Activated CD4-positive, alpha-beta T cell treated with anti-CD3 and anti-CD28 coated beads, Interleukin-2, amount 50 U/mL, for 24 hours (primary cell): ENCODE results near the gene MEIKIN.
"Not testable (repeated sequence)": the region's sequence is repeated elsewhere in the genome, so short reads cannot be mapped to it uniquely, and the experiment has no call there.

Experiments used
- DNase-seq, 2 donors: peaks; one replicate each; pipeline ENCODE4 v3.0.0-alpha.2; 2020; ENCODE audit warnings: low read depth in 1 of 2, low spot score in 1 of 2

The MEIKIN gene

DNA sequence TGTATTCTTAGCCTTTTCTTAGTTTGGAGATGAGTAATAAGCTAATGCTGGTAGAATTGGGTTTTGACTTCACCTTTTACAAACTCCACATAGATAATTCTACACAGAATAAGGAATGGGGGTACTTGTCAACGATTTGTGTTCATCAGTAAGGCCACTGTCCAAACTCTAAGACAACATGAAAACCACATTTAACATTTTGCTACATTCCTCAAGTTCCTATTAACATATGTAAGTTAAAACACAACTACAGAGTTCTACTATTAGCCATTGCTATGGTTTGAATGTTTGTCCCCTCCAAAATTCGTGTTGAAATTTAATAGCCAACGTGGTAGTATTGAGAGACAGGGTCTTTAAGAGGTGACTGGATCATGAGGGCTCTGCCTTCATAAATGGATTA, 31.9 kb downstream of the MEIKIN start:
- no peak for DNase-seq

DNA sequence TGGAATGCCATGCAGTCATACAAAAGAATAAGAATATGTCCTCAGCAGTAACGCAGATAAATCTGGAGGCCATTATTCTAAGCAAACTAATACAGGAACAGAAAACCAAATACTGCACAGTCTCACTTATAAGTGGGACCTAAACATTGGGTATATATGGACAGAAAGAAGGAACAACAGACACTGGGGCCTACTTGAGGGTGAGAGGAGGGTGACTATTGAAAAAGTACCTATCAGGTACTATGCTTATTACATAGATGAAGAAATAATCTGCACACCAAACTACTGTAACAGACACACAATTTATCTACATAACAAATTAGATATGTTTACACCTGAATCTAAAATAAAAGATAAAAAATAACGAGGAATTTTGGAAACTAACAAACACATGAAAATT, 38.8 kb downstream of the MEIKIN start:
- DNase-seq: no peak

DNA sequence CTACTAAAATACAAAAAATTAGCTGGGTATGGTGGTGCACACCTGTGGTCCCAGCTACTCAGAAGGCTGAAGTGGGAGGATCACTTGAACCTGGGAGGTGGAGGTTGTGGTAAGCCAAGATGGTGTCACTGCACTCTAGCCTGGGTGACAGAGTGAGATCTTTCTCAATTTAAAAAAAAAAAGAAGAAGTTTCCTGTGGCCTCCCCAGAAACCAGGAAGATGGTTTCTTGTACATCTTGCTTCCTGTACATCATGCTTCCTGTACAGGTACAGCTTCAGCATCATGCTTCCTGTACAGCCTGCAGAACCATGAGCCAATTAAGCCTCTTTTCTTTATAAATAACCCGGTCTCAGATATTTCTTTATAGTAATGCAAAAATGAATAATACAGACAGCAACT, 43.2 kb downstream of the MEIKIN start:
- not testable (repeated sequence) for DNase-seq

DNA sequence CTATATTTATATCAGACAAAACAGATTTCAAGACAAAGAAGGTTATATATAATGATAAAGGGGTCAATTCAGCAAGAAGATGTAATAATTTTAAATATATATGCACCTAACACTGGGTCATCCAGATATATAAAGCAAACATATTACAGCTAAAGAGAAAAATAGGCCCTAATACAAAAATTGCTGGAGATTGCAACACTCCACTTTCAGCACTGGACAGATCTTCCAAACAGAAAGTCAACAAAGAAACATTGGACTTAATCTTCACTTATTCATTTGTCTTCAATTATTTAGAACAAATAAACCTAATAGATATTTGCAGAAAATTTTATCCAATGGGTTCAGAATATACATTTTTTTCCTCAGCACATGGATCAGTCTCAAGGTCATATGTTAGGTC, 45.8 kb downstream of the MEIKIN start:
- no peak for DNase-seq

DNA sequence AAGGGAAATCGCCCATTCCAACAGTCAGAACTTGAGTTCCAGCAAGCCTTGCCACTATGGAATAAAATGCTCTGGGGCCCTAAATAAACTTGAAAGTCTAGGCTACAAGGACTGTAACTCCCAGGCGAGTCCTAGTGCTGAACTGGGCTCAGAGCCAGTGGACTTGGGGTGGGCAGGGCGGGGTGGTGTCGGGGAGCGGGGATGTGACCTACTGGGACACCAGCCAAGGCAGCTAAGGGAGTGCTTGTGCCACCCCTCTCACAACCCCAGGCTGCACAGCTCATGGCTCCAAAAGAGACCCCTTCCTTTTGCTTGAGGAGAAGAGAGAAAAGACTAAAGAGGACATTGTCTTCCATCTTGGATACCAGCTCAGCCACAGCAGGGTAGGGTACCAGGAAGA, 61.5 kb downstream of the MEIKIN start:
- DNase-seq: no peak

DNA sequence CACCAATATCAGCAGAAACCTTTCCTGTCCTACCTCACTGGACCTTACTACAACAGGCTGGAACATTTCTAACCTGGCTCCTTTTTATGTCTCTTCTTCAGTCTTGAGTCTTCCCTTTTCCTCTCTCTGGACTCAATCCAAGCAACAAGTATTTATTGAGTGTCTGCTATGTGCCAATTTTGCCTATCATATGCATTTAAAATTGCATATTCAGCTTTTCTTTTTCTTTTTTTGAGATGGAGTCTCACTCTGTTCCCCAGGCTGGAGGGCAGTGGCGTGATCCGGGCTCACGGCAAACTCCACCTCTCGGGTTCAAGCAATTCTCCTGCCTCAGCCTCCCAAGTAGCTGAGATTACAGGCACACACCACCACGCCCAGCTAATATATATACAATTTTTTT, 65.8 kb downstream of the MEIKIN start:
- DNase-seq: no peak

DNA sequence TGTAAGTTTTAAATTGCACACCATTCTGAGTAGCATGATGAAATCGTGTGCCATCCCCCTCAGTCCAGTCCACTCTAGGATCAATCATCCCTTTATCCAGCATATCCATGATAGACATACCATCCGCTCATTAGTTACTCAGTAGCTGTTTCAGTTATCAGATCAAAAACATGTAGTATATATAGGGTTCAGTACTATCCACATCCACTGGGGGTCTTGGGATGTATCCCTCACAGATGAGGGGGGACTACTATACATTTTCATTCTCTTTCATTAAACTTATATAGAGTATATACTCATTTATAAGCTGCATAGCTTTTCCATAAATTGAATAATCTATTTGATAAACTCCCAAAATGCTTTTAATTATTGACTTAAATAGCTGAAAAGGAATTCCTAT, 67.6 kb downstream of the MEIKIN start:
- no peak for DNase-seq

DNA sequence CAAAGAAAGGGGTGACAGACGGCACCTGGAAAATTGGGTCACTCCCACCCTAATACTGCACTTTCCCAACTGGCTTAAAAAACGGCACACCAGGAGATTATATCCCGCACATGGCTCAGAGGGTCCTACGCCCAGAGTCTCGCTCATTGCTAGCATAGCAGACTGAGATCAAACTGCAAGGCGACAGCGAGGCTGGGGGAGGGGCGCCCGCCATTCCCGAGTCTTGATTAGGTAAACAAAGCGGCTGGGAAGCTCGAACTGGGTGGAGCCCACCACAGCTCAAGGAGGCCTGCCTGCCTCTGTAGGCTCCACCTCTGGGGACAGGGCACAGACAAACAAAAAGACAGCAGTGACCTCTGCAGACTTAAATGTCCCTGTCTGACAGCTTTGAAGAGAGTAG, 74.2 kb downstream of the MEIKIN start:
- DNase-seq: not testable (repeated sequence)

DNA sequence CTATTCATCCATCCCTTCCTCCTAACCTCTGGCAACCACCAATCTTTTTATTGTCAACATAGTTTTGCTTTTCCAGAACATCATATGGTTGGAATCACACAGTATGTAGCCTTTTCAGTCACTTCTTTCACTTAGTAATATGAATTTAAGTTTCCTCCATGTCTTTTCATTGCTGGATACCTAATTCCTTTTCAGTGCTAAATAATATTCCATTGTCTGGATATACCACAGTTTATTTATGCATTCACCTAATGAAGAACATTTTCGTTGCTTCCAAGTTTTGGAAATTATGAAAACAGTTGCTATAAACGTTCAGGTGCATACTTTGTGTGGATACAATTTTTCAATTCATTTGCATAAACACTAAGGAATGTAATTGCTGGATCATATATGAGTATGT, 77.9 kb downstream of the MEIKIN start:
- DNase-seq: no peak

DNA sequence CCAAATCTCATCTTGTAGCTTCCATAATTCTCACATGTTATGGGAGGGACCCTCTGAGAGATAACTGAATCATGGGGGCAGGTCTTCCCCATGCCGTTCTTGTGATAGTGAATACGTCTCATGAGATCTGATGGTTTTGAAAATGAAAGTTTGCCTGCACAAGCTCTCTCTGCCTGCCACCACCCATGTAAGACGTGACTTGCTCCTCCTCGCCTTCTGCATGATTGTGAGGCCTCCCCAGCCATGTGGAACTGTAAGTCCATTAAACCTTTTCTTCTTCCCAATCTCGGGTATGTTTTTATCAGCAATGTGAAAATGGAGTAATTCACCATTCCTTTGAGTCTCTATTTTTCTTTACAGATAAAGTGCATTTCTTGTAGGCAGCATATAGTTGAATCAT, 81.8 kb downstream of the MEIKIN start:
- DNase-seq: no peak

DNA sequence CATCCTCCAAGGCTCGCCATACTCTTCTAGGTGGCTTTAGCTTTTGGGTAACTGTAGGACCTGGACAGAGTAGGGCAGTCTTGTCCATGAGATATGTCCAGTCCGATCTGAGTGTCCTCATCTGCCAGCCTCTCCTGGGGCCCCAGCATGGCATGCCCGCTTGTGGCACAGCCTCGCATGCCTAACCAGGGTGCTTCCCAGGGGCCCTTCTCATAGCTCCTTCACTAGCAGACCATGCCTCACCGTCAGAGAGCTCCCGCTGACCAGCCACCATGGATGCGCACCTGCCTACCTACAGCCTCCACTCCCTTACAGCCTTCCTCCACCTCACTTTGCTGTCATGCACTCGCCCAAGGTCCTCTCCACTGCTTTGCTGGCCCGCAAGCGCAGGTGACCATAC, 88.1 kb downstream of the MEIKIN start:
- DNase-seq: no peak

DNA sequence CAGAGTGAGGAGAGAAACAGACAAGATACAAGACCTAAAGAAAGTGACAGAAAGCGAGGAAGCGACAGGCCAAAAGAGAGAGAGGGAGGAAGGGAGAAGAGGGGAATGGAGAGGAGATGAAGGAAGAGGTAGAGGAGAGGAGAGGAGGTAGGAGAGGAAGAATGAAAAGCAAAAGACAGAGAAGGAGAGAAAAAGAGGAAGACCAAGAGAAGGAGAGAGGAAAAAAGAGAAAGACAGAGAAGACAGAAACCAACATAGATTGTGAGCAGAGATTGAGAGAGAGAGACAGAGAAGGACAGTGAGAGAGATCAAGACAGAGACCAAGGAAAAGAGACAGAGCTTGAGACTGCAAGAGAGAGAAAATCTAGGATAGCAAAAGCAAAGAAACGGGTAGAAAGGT, 90.0 kb downstream of the MEIKIN start:
- no peak for DNase-seq

DNA sequence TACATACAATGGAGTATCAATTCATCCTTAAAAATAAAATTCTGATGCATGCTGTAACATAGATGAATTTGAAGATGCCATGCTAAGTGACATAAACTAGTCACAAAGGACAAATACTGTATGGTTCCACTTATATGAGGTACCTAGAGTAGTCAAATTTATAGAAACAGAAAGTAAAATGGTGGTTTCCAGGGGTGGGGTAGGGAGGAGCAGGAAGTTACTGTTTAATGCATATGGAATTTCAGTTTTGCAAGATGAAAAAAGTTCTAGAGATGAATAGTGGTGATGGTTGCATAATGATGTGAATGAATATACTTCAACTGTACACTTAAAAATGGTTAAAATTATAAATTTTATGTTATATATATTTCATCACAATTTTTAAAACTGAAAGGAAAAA, 91.3 kb downstream of the MEIKIN start:
- no peak for DNase-seq

DNA sequence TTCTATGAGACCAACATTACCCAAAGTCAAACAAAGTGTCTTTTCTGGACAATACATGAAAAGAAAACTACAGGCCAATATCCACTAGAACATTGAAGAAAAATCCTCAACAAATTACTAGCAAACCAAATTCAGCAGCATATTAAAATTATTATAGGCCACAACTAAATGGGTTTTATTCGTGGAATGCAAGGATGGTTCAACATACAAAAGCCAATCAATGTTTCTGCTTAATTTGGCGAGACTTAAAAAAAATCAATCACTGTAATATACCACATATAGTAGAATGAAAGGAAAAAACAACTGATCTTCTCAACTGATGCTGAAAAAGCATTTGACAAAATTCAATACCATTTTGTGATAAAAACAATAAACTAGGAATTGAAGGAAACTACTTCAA, 96.8 kb downstream of the MEIKIN start:
- DNase-seq: no peak

DNA sequence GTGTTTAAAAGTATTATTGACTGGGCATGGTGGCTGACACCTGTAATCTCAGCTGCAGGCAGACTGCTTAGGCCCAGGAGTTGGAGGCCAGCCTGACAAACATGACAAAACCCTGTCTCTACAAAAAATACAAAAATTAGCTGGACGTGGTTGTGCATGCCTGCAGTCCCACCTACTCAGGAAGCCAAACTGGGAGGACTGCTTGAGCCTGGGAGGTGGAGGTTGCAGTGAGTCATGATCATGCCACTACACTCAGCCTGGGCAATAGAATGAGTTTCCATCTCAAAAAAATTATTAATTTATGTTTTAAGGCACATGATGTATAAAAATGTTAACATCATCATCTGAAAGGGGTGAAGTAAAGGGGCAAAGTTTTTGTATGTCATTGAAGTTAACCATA, 98.9 kb downstream of the MEIKIN start:
- no peak for DNase-seq

DNA sequence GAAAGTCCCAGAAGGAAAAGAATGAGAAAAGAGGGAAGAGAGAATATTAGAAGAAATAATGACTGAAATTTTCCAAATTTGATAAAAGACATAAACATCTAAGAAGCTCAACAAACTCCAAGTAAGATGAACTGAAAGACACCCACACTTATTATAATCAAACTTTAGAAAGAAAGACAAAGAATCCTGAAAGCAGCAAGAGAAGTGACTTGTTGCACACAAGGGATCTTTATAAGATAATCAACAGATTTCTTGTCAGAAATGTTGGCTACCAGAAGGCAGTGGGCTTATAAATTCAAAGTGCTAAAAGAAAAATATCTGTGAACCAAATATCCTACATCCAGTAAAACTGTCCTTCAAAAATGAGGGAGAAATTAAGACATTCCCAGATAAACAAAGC, 99.6 kb downstream of the MEIKIN start:
- DNase-seq: no peak

DNA sequence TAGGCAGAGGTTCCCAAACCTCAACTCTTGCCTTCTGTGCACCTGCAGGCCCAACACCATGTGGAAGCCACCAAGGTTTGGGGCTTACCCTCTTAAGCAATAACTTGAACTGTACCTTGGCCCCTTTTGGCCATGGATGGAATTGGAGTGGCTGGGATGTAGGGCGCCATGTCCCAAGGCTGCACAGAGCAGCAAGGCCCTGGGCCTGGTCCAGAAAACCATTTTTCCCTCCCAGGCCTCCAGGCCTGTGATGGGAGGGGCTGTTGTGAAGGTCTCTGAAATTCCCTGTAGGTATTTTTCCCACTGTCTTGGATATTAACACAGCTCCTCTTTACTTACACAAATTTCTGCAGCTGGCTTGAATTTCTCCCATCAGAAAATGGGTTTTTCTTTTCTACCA, 102.5 kb downstream of the MEIKIN start:
- DNase-seq: not testable (repeated sequence)

DNA sequence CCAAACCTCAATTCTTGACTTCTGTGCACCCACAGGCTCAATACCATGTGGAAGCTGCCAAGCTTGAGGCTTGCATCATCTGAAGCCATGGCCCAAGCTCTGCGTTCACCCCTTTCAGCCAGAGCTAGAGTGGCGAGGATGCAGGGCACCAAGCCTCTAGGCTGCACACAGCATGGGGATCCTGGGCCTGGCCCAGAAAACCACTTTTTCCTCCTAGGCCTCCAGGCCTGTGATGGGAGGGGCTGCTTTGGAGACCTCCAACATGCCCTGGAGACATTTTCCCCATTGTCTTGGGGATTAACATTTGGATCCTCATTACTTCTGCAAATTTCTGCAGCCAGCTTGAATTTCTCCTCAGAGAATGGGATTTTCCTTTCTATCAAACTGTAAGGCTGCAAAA, 112.8 kb downstream of the MEIKIN start:
- DNase-seq: not testable (repeated sequence)

DNA sequence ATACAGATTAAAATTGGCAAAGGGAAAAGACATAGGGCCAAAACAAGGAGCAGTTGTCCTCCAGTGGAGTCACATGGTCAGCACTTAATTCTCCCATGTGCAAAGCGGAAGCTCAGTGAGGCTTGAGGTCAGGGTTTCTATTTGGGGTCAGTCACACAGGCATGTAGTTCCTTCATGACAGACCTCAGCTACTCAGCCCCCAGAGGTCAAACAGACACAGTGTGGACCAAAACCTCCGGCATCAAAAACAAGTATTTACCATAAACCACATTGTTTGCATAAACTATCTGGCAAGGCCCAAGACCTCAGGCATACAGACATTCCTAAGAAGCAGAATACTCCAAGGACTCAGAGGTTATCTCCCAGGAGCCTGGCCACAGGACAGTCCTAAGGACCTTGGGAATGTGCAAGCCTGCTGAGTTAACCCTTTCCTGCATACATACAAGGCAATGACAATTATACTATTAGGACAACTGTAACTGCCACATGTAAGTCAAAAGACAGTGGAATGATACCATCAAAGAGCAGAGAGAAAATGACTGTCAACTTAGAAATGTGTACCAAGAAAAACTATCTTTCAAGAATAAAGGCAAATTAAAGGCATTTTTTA, 120.0 kb downstream of the MEIKIN start:
- no peak for DNase-seq

DNA sequence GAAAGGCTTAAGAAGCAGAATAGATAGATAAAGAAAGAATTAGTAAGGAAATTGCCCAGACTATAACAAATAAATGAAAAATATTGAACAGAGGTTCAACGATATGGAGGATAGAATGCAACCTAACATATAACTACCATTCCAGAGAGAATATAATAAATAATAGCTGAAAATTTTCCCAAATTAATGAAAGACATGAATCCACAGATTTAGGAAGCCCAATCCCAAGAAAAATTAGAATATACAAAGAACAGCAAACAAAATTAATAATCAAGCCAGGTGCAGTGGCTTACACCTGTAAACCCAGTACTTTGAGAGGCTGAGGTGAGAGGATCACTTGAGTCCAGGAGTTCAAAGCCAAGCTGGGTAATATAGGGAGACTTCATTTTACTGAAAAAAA, 120.8 kb downstream of the MEIKIN start:
- DNase-seq: no peak

DNA sequence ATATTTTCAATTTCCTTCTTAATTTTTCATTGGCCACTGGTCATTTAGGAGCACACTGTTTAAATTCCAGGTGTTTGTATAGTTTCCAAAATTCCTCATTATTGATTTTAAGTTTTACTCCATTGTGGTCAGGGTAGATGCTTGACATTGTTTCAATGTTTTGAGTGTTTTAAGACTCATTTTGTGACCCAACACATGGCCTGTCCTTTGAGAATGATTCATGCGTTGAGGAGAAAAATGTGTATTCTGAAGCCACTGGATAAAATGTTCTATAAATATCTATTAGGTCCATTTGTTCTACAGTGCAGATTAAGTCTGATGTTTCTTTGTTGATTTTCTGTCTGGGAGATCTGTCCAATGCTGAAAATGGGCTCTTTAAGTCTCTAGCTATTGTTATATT, 124.2 kb downstream of the MEIKIN start:
- DNase-seq: no peak

DNA sequence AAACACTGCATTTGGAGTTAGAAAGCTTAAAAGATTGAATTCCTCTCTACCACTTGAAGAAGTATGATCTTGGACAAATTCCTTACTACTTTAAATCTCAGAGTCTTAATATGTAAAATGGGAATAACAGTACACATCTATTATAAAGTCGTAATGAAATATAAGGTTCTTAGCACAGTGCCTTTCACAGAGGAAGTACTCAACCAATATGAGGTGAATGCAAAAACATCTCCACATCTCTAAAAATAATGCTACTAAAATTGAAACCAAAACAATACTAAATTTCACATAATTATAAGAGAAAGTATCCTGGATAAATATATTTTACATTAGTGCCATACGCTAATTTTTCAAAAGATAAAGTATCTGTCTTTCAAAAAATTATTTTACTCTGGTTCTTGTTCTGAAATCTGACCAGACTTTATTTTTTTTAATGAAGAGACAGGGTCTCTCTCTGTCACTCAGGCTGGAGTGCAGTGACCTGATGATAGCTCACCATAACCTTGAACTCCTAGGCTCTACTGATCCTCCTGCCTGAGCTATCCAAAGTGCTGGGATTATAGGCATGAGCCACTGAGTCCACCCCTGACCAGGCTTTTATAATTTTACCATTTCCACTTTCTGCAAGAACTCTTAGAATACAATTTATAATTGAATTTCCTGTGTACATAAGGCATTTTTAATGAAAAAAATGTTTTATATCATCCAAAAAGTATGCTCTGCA, 127.3 kb downstream of the MEIKIN start:
- no peak for DNase-seq

DNA sequence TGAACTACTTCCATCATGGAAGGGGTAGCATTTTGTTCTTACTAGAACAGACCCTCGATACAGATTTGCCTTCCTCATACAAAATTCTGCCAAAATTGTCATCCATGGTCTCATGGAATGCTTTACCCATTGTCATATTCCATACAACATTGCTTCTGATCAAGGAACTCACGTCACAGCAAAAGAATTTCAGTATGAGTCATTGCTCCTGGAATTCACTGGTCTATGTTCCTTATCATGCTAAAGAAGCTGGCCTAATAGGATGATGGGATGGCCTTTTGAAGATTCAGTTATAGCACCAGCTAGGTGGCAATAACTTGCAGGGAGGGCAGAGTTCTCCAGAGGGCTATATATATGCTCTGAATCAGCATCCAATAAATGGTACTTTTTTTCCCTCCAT, 130.5 kb downstream of the MEIKIN start:
- DNase-seq: no peak
